Measurements from ENCODE around the gene HUWE1.

- TF ChIP-seq EZH2 (IDR thresholded peaks at IDR 0.05; ENCODE audit: low read length) (no peak), CTCF (optimal IDR thresholded peaks at IDR 0.05 in 1 of 3, IDR thresholded peaks at IDR 0.05 in 1 of 3, conservative IDR thresholded peaks at IDR 0.05 in 1 of 3; ENCODE audit: extremely low read depth in 1 of 3, insufficient read depth in 2 of 3, low read length in 3 of 3) (no peak)
These were observed 1.9 kb downstream of the HUWE1 start for GRCh38 chrX:53684415-53685192.
